SK-N-MC (cell line): ENCODE data around the gene FSIP1.

Experiments
- DNase-seq: peaks from one replicate; pipeline ENCODE4 v3.0.0-alpha.2; 2011; ENCODE audit warnings: low read depth, low spot score
- H3K27ac ChIP-seq: fragments of 200-600 bp; sonication (generic); 2 replicates; pipeline ENCODE4 v1.5.1; 2016; ENCODE audit warnings: mixed run types
- H3K36me3 ChIP-seq: fragments of 200-600 bp; sonication (generic); 2 replicates; pipeline ENCODE4 v1.6.1; 2017; ENCODE audit warnings: antibody characterized with exemption, low read length, mixed read lengths; ENCODE audit not compliant: insufficient read depth
- H3K4me3 ChIP-seq: fragments of 200-600 bp; sonication (generic); 2 replicates; pipeline ENCODE4 v1.5.1; 2016
- H3K9ac ChIP-seq: fragments of 200-600 bp; sonication (generic); 2 replicates; pipeline ENCODE4 v1.8.0; 2017; ENCODE audit warnings: mixed run types, mixed read lengths; ENCODE audit not compliant: insufficient read length
- H3K9me3 ChIP-seq: fragments of 200-600 bp; sonication (generic); 2 replicates; pipeline ENCODE4 v1.6.1; 2017; ENCODE audit warnings: low read depth, mild to moderate bottlenecking, antibody characterized with exemption, low read length, moderate library complexity, mixed read lengths
- EZH2 ChIP-seq: fragments of 200-600 bp; sonication (generic); IDR thresholded peaks from one replicate; pipeline ENCODE4 v1.6.1; 2017; ENCODE audit warnings: antibody characterized with exemption
- FOXP2 ChIP-seq: optimal IDR thresholded peaks from 2 replicates; pipeline ENCODE3; 2011; ENCODE audit warnings: mild to moderate bottlenecking, moderate library complexity; ENCODE audit not compliant: insufficient read depth; ENCODE audit errors: extremely low read length, control extremely low read depth
- POLR2AphosphoS5 ChIP-seq: IDR thresholded peaks from 2 replicates; pipeline ENCODE4 v1.6.1; 2012; ENCODE audit warnings: mild to moderate bottlenecking, low read depth, low read length, borderline replicate concordance

The FSIP1 gene

DNA sequence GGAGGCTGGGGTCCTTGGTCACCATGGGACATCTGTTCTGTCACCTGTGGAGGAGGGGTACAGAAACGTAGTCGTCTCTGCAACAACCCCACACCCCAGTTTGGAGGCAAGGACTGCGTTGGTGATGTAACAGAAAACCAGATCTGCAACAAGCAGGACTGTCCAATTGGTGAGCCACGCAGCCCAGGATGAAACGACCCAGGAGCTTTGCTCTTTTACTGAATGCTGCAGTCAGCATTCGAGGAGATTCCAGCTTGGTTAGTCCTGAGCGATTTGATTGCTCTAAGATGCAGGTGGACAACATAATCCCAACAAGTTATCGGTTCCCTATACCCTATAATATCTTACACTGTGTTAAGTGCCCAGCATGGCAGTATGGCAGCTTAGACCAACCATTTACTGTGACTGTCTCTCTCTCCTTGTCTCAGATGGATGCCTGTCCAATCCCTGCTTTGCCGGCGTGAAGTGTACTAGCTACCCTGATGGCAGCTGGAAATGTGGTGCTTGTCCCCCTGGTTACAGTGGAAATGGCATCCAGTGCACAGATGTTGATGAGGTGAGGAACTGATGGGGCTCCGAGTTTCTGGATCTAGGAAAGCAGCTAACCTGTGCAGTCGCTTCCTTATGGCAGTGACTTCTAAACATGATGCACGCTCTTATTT, 194.0 kb downstream of the FSIP1 start:
- Histone ChIP-seq H3K36me3 (no peaks in the 10 kb centered on the region), H3K27ac (no peak overlapping the region), H3K9ac (no peak overlapping the region), H3K9me3 (no peaks in the 10 kb centered on the region), H3K4me3 (no peak overlapping the region)
- no peak for DNase-seq
- no peak for TF ChIP-seq POLR2AphosphoS5
- no peak for TF ChIP-seq FOXP2
- TF ChIP-seq EZH2, result no peak

DNA sequence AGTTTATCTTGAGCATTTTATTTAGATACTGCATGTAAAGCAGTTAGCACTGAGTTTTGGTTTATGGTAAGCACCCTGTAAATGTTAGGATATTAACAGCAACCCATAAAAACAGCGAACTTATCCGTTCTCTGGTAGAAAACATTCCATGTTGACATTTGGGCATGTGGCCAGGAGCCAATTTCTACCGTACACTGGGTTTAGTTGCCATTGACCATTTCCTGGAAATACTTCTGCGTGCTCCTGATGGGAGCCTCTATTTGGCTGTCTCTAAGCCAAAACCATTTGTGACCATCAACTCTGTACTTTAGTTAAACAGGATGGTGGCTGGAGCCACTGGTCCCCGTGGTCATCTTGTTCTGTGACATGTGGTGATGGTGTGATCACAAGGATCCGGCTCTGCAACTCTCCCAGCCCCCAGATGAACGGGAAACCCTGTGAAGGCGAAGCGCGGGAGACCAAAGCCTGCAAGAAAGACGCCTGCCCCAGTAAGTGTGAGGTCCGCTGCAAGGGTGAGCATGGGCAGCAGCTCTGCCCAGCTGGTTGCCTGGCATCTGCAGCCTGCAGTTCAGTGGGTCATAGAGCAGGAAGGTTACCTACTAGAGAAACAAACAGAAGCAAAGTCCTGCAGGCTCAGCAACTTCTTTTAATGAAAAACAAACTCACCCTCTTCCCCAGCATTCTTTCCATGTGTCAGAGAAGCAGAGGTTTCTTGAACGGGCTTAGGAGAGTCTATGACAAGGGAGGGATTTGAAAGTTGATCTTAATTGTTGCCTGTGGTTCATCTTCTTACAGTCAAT, 194.7 kb downstream of the FSIP1 start:
- Histone ChIP-seq H3K4me3 (no peak overlapping the region), H3K36me3 (no peaks in the 10 kb centered on the region), H3K27ac (no peak overlapping the region), H3K9ac (no peak overlapping the region), H3K9me3 (no peaks in the 10 kb centered on the region)
- TF ChIP-seq FOXP2 (no peak), EZH2 (no peak), POLR2AphosphoS5 (no peak)
- no peak for DNase-seq

DNA sequence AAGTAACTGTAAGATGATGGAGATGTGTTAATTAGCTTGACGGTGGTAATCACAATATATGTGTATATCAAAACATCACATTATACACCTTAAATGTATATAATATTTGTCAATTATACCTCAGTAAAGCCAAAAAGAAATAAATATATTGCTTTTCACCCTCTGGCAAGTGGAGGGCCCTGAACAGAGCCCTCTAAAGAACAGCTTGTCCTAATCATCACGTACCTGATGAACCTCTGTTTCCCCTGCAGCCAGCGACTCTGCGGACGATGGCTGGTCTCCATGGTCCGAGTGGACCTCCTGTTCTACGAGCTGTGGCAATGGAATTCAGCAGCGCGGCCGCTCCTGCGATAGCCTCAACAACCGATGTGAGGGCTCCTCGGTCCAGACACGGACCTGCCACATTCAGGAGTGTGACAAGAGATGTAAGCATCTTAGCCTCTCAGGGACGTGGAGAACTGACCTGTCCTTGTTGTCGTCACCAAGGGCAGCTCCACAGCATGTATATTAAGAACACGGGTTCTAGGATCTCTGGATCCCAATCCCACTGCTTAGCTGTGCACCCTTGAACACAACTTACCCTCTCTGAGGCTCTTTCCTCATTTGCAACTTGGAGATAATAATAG, 195.4 kb downstream of the FSIP1 start:
- no peak for DNase-seq
- Histone ChIP-seq H3K4me3 (no peak overlapping the region), H3K9ac (no peak overlapping the region), H3K27ac (no peak overlapping the region), H3K36me3 (no peaks in the 10 kb centered on the region), H3K9me3 (no peaks in the 10 kb centered on the region)
- TF ChIP-seq FOXP2, result no peak
- TF ChIP-seq EZH2, result no peak
- no peak for TF ChIP-seq POLR2AphosphoS5

DNA sequence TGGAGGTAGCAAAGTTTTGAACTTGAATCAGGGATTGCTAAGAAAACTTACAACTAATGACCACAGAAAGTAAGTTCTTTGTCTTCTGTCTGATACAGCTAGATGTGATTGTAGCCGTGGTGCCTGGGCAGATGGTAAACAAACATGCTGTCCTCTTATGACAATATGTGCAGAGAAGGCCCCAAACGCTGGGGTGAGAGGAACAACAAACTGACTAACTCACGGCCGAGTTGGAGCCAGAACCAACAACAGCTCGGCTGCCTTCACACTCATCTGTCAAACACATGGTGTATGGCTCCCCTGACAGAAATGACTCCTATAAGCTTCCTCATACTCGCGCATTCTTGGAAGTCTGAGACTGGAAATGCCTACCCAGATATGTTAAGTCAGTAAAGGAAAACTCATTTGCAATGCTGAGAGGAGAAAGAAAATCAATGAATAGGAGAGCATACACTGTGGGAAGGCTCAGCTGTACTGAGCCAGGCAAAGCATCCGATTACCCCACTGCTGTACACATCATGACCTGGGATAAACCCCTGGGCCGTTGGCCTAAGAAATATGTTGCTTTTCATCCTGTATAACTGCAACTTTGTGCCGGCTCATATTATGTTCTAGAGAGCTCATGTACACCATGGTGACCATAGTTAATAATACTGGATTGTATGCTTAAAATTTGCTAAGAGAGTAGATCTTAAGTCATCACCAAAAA, 196.1 kb downstream of the FSIP1 start:
- Histone ChIP-seq H3K27ac (no peak overlapping the region), H3K36me3 (no peaks in the 10 kb centered on the region), H3K4me3 (no peak overlapping the region), H3K9ac (no peak overlapping the region), H3K9me3 (no peaks in the 10 kb centered on the region)
- TF ChIP-seq POLR2AphosphoS5 (no peak), FOXP2 (no peak), EZH2 (no peak)
- no peak for DNase-seq

DNA sequence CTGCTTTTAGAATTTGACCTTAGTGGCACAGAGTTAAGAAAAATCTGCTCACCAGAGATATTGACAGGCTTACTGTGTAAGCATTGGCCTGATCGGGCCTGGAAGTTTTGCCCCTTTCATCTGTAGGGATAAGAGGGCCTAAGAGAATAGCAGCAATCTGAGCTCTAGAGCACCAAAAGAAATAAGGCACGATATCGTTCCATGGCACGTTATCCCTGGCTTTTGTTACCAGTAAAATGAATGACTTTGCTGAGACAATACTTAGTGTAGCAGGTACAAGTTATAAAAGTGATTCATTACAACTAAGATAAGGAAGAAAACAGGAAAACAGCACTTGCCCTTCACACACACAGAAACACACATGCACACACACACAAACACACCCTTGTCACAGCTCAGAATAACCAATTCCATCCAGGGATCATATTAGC, 196.8 kb downstream of the FSIP1 start:
- no peak overlapping the region for H3K4me3 ChIP-seq
- H3K27ac ChIP-seq, result no peak overlapping the region
- no peaks in the 10 kb centered on the region for H3K36me3 ChIP-seq
- DNase-seq, result no peak
- no peak overlapping the region for H3K9ac ChIP-seq
- no peaks in the 10 kb centered on the region for H3K9me3 ChIP-seq
- TF ChIP-seq FOXP2 (no peak), EZH2 (no peak), POLR2AphosphoS5 (no peak)

DNA sequence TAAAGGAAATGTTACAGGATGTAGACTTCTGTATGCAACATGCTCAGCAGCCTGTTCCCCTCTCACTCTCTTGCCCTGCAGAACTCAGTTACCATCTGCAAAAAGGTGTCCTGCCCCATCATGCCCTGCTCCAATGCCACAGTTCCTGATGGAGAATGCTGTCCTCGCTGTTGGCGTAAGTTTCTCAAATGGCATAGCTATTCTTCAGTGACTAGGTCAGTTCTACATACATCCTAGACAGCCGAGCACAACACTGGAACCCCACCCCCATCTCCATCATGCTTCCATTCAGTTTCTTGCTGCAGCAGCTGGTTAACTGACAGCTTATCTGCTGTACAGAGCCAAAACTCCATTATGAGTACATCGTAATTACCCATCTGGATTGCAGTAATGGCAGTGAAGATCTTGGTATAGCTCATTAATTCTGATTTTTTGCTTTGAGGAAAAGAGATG, 197.2 kb downstream of the FSIP1 start:
- Histone ChIP-seq H3K9me3 (no peaks in the 10 kb centered on the region), H3K36me3 (no peaks in the 10 kb centered on the region), H3K4me3 (no peak overlapping the region), H3K9ac (no peak overlapping the region), H3K27ac (no peak overlapping the region)
- DNase-seq, result no peak
- TF ChIP-seq POLR2AphosphoS5, result no peak
- TF ChIP-seq FOXP2, result no peak
- TF ChIP-seq EZH2, result no peak

DNA sequence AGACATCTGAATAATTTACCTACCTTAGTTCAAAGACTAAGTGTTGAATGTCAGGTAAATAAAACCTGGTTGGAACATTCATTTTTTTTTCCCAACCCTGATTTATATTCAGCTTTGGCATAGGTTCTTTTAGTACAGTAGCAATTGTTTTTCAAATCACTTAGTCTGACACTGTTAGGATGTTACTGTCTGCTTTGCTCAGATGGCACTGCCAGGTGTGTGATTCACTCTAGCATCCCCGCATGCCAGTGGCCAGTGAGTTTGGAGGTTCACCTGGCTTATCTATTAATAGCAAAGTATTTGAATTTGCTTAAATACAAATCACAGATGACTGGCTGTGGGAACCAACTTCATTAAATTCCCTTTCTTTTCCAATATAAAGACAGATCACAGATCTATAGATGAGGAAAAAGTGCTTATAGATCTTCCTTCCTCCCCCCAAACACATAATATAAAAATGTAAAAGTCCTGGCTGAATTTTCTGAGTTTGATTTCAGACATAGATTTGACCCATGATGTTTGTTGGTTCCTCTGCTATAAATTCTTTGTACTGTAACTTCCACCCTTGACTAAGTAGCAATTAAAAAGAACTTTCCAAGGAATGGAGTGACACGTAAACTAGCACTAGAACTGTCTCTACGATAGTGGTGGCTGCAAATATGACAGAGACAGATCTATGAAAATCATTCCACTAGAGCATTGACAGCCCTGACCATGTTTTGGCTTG, 197.8 kb downstream of the FSIP1 start:
- Histone ChIP-seq H3K27ac (no peak overlapping the region), H3K36me3 (no peaks in the 10 kb centered on the region), H3K4me3 (no peak overlapping the region), H3K9me3 (no peaks in the 10 kb centered on the region), H3K9ac (no peak overlapping the region)
- TF ChIP-seq FOXP2 (no peak), POLR2AphosphoS5 (no peak), EZH2 (no peak)
- DNase-seq, result no peak
